ENCODE data around the gene NRSN2.
"Not testable (repeated sequence)": the region's sequence is repeated elsewhere in the genome, so short reads cannot be mapped to it uniquely, and the experiment has no call there.

Gene NRSN2

DNA sequence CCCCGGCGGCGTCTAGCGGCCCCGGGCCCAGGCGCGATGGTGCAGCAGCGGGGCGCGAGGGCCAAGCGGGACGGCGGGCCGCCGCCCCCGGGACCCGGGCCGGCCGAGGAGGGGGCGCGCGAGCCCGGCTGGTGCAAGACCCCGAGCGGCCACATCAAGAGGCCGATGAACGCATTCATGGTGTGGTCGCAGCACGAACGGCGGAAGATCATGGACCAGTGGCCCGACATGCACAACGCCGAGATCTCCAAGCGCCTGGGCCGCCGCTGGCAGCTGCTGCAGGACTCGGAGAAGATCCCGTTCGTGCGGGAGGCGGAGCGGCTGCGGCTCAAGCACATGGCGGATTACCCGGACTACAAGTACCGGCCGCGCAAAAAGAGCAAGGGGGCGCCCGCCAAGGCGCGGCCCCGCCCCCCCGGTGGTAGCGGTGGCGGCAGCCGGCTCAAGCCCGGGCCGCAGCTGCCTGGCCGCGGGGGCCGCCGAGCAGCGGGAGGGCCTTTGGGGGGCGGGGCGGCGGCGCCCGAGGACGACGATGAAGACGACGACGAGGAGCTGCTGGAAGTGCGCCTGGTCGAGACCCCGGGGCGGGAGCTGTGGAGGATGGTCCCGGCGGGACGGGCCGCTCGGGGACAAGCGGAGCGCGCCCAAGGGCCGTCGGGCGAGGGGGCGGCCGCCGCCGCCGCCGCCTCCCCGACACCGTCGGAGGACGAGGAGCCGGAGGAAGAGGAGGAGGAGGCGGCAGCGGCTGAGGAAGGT lies 20.8 kb upstream of the NRSN2 start:
- DNase-seq = peak; percentile 66

- no peak for DNase-seq
Measured at GRCh38 chr20:326645-327185, 20.2 kb upstream of the NRSN2 start.

GRCh38 chr20:327186-328026 lies 19.5 kb upstream of the NRSN2 start:
- peak; percentile 94 for DNase-seq

DNA sequence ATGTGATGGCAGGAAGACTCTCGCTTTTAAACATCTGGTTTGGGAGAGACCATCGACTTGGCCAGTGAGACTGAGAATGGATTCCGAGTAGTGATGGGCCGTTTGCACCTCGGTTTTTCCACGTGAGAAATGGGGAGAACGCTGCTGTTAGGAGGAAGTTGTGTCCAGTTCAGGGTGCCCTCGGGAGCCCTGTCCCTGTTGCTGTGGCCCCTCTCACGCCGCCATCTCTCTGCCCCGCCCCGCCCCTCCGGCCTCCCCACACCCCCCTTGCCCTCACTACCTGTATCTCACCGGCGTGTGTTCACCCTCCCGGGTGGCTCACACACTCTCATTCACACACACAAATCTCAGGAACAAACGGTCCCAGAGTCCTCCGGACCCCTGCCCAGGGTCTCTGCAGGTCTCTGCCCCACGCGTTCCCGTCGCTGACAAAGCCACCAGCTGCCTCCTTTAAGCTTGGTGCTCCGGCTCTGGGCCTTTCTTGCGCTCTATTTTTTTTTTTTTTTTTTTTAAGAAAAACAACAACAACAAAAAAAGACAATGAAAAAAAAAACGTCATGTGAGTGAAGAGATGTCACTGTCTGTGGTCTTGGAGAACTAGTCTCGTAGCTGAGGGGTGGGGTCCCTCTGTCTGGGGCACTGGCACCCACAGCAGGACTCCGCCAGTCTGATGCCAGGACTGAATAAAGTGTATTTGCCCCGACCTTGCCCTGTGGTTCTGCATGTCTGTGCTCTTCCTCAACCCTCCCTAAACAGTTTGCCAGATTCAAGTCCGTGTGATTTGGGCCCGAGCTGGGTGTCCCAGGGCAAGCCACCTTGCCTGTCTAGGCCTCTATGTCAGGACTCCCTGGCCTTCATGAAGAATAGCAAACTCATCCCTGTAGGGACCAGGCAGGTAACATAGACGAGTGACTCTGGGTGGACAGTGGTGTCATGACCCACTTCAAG lies 18.6 kb upstream of the NRSN2 start:
- DNase-seq = no peak

GRCh38 chr20:328975-329695 lies 17.8 kb upstream of the NRSN2 start:
- DNase-seq = no peak

DNA sequence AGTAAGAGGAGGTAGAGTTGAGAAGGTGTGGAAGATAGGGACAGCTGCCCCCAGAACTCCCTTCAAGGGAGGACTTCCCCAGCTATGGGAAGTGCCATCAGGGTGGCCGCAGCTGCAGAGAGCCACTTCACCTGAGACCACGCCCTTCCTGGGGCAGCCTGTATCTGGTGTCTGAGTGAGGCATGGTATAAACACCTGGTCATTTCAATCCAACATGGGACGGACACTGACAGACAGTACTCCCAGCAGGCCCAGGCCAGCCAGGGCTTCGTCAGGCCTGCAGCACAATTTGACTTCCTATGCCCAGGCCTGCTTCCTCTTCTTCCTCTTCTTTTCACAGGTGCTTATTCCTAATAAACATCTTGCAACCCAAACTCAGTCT lies 17.1 kb upstream of the NRSN2 start:
- DNase-seq = no peak

- DNase-seq = peak; percentile 92
Measured at GRCh38 chr20:330233-331149, 16.4 kb upstream of the NRSN2 start.

- no peak for DNase-seq
Measured at GRCh38 chr20:334578-334977, 12.3 kb upstream of the NRSN2 start.

DNA sequence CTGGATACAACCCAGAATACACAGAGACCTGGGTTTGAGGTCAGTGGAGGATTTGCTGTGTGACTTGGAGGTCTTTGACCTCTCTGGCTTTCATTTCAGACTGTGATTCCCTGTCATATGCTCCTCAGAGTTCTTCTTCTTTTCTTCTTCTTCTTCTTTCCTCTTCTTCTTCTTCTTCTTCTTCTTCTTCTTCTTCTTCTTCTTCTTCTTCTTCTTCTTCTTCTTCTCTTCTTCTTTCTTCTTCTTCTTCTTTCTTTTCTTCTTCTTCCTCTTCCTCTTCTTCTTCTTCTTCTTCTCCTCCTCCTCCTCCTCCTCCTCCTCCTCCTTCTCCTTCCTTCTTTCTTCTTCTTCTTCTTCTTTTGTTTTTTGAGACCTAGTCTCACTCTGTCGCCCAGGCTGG lies 10.9 kb upstream of the NRSN2 start:
- DNase-seq = not testable (repeated sequence)

DNA sequence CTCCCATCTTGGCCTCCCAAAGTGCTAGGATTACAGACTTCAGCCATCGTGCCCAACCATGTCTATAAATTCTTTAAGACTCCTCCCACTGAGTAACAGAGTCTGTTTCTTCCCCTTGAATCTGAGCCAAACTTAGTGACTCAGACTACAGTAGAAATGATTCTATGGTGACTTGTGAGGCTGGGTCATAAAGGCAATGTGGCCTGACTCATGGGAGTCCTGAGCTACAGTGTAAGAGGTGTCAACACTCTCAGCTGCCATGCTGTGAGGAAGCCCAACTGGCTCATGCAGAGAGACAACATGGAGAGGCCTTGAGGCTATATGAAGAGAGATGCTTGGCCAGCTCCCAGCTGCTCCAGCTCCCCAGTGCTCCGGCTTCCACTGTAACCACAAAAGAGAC lies 5.2 kb upstream of the NRSN2 start:
- peak; percentile 74 for DNase-seq

DNA sequence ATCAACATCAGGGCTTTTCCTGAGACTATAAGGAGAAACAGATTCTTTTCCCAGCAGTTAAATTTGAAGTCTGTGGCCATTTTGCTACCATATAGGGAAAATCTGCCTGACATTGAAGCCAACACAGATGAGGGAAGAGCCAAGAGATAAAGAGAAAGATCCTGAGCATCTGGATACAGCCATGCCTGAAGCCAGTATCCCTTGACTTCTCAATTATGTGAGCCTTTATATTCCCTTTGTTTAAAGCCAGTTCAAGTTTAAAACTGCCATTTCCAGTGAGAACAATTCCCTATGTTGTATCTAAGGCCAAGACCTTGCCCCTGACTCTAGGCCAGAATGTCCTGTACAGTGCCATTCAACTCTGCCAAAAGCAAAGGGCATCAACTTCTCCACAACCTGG lies 3.8 kb upstream of the NRSN2 start:
- DNase-seq = no peak

DNA sequence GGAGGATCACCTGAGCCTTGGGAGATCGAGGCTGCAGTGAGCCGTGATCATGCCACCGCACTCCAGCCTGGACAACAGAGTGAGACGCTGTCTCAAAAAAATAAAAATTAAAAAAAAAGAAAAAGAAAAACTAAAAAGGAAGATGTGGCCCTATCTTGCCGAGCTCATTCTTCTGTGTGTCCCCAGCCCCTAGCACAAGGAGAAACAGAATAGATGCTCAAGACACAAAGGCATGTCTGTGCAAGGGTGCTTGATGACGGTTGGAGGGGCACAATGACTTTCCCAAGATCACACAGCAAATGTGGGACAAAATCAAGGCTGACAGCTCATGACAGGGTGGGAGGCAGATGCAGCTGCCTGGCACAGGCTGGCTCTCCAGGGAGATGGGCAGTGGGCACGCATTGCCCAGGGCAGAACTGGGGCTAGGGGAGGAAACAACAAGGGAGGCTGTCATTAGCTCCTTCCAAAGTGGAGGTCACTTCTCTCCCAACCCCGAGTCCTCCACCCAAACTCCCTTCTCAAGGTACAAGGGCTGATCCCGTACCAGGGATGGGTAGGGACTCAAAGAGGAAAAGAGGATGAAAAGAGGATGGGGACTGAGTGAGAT lies 775 bp upstream of the NRSN2 start:
- no peak for DNase-seq

DNA sequence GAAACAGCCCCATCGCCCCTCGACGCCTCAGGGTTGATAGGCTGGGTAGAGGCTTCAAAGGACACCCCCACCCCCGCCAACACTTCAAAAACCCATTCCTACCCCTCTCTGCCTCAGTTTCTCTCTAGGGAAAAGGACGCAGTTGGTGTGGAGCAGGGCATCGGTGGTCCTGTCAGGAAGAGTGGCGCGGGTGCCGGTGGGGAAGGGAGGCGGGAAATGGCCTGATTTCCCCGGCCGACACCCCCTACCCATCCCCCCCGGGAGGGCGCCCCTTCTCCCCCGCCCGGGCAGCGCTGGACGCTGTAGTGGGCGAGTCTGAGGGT lies 367 bp downstream of the NRSN2 start:
- DNase-seq = no peak

DNA sequence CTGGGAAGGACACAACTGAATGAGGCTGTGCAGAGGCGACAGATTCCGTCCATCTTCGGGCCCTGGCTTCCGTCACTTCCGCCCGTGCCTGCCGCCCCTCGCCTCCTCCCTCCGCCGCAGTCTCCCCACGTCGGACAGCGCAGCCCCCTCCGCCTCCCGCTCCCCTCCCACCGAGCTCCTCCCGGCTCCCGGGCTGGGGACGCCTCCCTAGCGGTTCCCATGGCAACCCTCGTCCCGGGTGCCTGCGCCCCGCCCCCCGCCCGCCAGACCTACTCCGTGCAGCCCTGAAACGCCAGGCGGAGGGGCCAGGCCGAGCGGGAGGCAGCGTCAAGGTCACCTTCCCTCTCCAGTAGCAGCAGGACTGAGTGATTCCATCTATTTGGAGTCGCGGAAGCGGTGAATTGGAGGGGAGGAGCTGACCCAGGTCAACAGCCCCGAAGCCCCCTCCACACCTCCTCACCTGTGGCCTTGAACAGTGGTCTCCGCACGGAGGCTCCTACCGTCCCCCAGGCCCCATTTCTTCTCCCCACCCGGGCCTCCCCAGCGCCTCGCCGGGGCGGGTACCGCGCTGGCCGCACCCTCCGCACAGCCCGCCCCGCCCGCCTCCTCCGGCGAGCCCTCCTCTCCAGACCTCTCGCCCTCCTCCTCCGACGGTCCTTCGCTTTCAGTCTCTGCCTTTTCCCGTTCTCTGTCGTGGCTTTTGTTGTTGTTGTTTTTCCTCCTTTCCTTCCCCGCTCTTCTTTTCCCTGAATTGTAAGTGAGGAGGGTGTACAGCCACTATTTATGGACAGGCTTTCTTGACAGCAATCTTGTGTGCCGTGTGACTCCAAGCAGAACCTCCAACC lies 951 bp downstream of the NRSN2 start:
- DNase-seq = peak; percentile 95

DNA sequence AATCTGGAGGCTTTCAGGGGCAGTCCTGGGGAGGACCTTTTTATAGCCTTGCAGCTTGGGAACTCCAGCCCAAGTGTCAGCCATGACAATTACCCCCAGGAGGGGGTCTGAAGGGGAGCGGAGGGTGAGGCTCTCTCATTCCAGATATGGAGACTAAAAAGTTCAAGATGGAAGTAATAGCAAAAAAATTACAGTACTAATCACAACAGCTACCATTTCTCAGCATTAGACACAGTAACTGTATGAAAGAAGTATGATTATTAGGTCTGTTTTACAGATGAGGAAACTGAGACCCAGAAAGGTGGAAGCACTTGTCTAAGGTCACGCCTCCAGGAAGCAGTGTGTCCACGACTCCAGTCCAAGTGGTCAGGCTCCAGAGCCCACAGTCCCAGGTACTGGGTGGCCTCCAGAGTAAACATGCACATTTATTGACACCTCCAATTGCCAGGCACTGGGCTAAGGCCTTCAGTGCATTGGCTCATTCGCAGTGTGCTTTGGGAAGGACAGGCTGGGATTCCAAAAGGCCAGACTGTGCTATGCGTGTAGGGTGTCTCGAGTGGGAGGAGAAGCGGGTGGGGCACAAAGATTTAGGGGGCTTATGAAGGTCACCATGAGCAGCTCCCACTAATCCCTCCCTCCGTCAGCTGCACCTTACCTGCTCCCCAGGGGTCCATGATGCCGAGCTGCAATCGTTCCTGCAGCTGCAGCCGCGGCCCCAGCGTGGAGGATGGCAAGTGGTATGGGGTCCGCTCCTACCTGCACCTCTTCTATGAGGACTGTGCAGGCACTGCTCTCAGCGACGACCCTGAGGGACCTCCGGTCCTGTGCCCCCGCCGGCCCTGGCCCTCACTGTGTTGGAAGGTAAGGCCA lies 2.3 kb downstream of the NRSN2 start:
- DNase-seq = no peak

GRCh38 chr20:353166-353565 lies 6.3 kb downstream of the NRSN2 start:
- DNase-seq = no peak

GRCh38 chr20:354298-354977 lies 7.5 kb downstream of the NRSN2 start:
- peak; percentile 92 for DNase-seq

DNA sequence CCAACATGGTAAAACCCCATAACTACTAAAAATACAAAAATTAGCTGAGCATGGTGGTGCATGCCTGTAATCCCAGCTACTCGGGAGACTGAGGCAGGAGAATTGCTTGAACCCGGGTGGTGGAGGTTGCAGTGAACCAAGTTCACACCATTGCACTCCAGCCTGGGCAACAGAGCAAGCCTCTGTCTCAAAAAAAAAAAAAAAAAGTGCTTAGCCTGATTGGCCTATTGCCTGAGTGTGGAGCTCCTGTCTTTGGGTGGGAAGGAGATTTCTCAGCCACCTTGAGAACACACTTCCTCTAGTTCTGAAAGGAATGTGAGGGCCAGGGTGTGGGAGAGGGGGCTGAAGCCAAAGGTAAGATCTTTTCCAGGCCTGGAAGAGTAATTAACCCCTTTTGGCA lies 9.2 kb downstream of the NRSN2 start:
- DNase-seq = not testable (repeated sequence)

Measured in hematopoietic multipotent progenitor cell treated with erythropoietin and hydrocortisone succinate and interleukin-3 and kit ligand, for 6 days (in vitro differentiated cells).